GM18870 (cell line): ENCODE measurements around the gene PNRC1.
"Not testable (repeated sequence)": the region's sequence is repeated elsewhere in the genome, so short reads cannot be mapped to it uniquely, and the experiment has no call there.

Source experiments
- ATAC-seq: cut with Tn5 transposase; IDR thresholded peaks from one replicate; pipeline ENCODE4 v1.9.1; 2021; ENCODE audit warnings: moderate library complexity; ENCODE audit not compliant: unreplicated experiment

The PNRC1 gene

GRCh38 chr6:89080281-89081128 lies at the start of gene PNRC1:
Gene PNRC1 (plus strand): TSS chr6:89080751. CDS start chr6:89080895, 144 bp downstream.
- peak; percentile 86 for ATAC-seq

DNA sequence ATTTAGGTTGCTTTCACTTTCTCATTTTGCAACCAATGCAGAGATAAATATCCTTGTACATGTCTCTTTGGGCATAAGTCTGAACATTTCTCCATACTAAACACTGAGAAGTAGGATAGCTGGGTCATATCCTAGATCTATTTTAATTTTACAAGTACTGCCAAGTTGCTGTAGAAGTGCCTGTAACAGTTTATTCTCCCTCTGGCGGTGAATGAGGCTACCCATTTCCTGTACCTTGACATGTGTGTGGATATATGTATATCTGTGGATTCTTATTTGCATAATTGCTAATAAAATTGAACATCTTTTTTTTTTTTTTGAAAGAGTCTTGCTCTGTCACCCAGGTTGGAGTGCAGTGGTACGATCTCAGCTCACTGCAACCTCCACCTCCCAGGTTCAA lies 48.0 kb upstream of the PNRC1 start:
- ATAC-seq = no peak

GRCh38 chr6:89033461-89033860 lies 47.1 kb upstream of the PNRC1 start:
- no peak for ATAC-seq

GRCh38 chr6:89034116-89034515 lies 46.4 kb upstream of the PNRC1 start:
- ATAC-seq = not testable (repeated sequence)

GRCh38 chr6:89034586-89035251 lies 45.8 kb upstream of the PNRC1 start:
- no peak for ATAC-seq

- ATAC-seq = no peak
Observed at GRCh38 chr6:89035252-89036101, 45.1 kb upstream of the PNRC1 start.

- ATAC-seq = no peak
Observed at GRCh38 chr6:89037141-89037900, 43.2 kb upstream of the PNRC1 start.

DNA sequence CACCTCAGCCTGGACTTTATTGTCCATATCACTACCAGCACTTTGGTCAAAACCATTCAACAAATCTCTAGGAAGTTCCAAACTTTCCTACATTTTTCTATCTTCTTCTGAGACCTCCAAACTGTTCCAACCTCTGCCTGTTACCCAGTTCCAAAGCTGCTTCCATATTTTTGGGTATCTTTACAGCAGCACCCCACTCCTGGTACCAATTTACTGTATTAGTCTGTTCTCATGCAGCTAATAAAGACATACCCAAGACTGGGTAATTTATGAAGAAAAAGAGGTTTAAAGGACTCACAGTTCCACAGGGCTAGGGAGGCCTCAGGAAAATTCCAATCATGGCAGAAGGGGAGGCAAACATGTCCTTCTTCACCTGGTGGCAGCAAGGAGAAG lies 42.7 kb upstream of the PNRC1 start:
- not testable (repeated sequence) for ATAC-seq

DNA sequence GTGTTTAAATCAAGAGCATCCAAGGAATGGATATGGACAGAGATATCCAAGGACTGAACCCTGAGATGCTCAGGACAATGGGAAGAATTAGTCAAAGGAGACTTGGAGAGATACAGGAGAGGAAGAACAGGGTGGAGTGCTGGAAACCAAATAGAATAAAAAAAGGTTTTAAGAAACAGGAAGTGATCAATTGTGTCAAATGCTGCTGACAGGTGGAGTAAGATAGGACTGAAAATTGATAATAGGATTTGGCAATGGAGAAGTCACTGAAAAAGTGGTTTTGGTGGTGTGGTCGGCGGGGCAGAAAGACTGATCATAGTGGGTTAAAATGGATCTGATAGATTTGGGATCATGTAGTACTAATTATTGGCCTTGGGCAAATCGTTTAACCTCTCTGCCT lies 37.9 kb upstream of the PNRC1 start:
- ATAC-seq = no peak

DNA sequence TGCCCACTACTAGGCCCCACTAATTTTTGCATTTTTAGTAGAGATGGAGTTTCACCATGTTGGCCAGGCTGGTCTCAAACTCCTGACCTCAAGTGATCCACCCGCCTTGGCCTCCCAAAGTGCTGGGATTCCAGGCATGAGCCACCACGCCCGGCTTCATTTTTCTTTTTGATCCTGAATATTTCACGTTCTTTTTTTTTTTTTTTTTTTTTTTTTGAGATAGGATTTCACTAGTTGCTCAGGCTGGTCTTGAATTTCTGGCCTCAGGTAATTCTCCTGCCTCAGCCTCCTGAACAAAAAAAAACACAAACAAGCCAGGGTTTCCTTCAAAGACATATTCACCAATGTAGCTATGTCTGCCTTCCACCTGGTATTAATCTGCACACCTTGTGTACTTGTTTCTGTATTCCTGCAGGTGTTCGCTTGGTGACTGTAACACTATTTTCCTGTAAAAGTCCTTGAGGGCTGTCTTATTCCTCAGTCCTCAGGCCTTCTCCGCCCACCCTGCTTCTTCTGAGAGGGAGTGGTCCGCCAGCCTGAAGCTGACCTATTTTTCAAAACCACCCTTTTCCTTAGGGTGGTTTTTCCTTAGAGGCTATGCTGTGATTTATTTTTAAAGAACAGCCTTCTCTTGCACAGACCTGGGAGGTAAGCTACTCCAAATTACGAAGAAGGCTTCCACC lies 36.1 kb upstream of the PNRC1 start:
- ATAC-seq = no peak

DNA sequence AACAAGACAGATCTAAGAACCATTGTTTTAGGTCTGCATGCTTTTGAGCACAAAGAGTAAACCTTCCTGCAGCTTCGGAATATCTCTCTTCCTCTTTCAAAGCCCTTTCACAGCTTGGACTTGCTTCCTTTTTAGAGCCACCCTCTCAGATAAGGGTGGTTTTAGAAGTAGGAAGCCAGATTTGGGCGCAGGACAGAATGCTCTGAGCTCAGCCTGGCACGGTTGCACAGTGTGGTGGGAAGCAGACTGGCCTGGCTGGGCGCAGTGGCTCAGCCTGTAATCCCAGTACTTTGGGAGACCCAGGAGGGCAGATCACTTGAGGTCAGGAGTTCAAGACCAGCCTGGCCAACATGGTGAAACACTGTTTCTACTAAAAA lies 35.6 kb upstream of the PNRC1 start:
- ATAC-seq = no peak

- ATAC-seq = no peak
Observed at GRCh38 chr6:89045576-89045975, 35.0 kb upstream of the PNRC1 start.

DNA sequence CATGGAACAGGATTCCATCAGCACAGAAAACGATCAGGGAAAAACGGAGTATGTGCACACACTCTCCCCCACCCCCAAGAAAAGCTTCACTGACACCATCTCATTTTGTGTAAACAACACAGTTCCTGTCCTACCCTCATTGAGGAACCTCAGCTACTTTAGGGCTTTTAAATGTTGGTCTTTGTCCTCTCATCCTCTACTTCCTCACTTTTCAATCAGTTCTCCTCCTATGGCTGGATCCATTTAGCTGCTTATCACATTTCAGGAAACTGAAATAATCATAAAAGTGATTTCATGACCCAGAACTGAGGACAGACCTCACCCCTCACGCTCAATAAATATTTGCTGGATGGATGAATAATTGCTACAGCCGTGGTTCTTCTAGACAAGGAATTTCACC lies 33.1 kb upstream of the PNRC1 start:
- no peak for ATAC-seq

- ATAC-seq = no peak
Observed at GRCh38 chr6:89048288-89048923, 32.1 kb upstream of the PNRC1 start.

DNA sequence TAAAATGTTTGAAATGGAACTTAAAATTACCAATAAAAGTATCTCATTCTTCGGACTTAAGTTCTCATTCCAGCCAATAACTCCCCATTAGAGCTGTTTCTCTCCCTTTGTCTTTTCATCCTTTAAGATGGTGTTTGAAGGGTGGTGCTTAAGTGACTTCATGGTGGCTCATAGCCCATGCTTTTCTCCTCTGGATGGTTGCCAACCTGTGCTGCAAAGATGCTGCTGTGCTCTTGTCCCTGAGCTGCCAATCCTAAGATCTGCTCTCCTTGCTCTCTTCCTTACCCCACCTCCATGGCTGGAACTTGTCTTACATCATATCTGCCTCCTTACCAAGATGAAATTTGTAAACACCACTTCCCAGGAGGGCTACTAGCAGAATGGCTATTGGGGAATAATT lies 31.6 kb upstream of the PNRC1 start:
- ATAC-seq = no peak

DNA sequence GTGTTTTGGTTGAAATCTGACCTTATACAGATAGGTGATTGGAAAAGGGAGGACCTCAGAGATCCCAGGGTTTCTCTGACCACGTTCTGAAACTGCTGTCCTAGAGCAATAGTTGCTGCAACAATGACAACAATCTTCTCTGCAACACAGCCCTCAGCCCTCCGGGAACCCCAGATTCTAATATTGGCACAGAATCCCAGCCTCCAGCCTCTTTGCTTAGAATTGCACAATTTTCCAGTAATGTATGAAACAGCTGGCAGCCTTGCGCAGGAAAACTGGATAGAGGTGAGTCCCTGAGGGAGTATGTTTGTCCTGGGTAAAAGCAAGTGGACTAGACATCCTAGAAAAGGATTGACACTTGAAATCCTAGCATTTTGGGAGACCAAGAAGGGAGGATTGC lies 30.4 kb upstream of the PNRC1 start:
- ATAC-seq = no peak

DNA sequence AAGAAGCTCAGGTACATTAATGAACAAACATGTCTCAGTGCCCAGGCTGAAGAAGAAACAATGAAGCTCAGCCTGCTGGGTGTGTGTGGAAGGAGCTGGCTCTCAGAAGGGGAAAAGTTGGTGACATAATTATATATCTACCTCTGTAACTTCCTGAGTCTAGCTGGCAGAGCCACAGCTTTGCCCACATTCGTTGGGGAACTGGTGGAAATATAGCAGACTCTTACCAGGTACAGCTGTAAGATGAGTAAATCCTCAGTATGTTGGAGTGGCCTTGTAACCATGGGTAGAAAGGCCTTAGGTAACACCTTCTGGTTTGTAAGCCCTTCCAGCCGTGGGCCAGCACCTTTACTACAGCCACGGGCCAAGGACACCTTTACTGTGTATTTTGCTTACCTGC lies 29.9 kb upstream of the PNRC1 start:
- no peak for ATAC-seq

DNA sequence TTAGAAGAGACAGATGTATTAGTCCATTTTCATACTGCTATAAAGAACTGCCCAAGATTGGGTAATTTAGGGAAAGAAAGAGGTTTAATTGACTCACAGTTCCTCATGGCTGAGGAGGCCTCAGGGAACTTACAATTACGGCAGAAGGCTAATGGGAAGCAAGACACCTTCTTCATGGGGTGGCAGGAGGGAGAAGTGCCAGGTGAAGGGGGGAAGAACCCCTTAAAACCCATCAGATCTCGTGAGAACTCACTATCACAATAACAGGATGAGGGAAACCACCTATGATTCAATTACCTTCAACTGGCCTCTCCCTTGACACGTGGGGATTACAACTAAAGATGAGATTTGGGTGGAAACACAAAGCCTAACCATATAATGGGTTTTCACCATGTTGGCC lies 28.9 kb upstream of the PNRC1 start:
- ATAC-seq = no peak

DNA sequence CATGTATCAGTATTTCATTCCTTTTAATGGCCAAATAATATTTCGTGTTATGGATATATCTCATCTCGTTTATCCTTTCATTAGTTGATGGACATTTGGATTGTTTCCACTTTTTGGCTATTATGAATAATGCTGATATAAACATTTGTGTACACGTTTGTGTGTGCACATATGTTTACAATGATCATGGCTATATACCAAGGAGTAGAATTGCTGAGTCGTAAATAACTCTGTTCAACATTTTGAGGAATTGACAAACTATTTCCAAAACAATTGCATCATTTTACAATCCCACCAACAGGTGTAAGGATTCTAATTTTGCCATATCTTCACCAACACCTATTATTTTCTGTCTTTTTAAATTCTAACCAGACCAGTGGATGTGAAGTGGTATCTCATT lies 26.3 kb upstream of the PNRC1 start:
- no peak for ATAC-seq

- no peak for ATAC-seq
Observed at GRCh38 chr6:89057759-89058158, 22.8 kb upstream of the PNRC1 start.
